Measurements from ENCODE around the gene TRAF4. TPM values are rescaled to one million over a fixed set of nuclear protein-coding genes. Genes with fewer than 3 reads are reported as not detected.

The TRAF4 gene
- polyA plus RNA-seq, 1 donor from 2014 or later: 139 TPM

DNA sequence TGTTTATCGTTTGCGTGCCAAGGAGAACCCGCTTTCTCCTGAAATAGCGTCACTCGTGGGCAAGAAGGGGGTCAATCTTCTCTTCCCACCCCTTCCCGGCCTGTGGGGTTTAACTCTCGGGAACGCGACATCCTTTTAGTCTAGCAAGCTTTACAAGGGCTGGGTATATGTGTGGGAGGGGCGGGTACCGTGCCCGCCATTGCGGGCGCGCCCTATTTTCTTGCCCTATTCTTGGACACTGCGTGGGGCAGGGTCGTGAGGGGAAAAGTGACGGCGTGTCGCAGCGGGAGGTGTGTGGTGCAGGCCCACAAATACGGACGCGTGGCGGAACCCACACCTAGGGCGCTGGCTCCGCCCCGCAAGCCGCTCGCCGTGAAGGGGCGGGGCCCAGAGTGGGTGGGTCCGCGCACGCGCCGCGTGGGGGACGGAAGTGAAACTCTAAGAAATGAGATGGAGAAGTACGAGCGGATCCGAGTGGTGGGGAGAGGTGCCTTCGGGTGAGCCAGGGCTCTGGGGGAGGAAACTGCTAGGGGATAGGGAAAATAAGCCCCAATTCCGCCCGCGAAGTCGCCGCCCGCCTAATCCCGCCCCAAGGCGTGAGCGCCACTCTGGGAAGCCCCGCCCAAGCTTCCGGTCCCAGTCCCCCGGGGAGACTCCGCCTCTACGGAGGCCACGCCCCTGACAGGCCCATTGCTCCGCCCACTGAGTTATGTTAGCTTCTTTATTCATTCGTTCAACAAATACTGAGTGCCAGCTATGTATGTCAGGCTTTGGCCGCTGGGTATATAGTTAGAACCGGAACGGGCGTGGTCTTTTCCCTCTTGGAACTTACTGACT is 15.2 kb upstream of the TRAF4 start, which contains the start of gene NEK8:
Gene NEK8, plus strand, starts transcription at position 425 of the 837 bp plus-strand sequence. Its CDS starts 26 bp downstream, at position 451.
- H3K9ac ChIP-seq (ENCODE audit: low read length): peak within 1 kb of the TSS; percentile 66
- H3K27me3 ChIP-seq (ENCODE audit: insufficient read depth, low read depth, low read length): peaks cover 4% of the 10 kb centered on the region
- no peaks in the 10 kb centered on the region for H3K9me2 ChIP-seq (ENCODE audit: insufficient read depth, low read length)
- peak within 1 kb of the TSS; percentile 94 for H3K4me2 ChIP-seq (ENCODE audit: low read length)
- H3K9me3 ChIP-seq (ENCODE audit: low read length): no peaks in the 10 kb centered on the region
- H3K36me3 ChIP-seq (ENCODE audit: insufficient read depth, low read length): no peaks in the 10 kb centered on the region
- no peaks in the 10 kb centered on the region for H4K20me1 ChIP-seq (ENCODE audit: insufficient read depth)
- no peaks in the 10 kb centered on the region for H3K79me2 ChIP-seq (replicated peaks; ENCODE audit: insufficient read depth, low read length)
- H3K27ac ChIP-seq (ENCODE audit: low read length): peak within 1 kb of the TSS; percentile 58
- H3F3A ChIP-seq (ENCODE audit: insufficient read depth, low read length, poor library complexity, severe bottlenecking): no peaks in the 10 kb centered on the region
- peak within 1 kb of the TSS; percentile 93 for H3K4me3 ChIP-seq (ENCODE audit: low read length)
- peak within 1 kb of the TSS; percentile 95 for H2AFZ ChIP-seq (ENCODE audit: low read depth, low read length)
- peak; percentile 86 for TF ChIP-seq MXI1 (conservative IDR thresholded peaks at IDR 0.05; ENCODE audit: poor library complexity, severe bottlenecking)
- no peak for TF ChIP-seq CTCF (IDR thresholded peaks at IDR 0.05; ENCODE audit: poor library complexity, severe bottlenecking)
- peak; percentile 70 for TF ChIP-seq POLR2AphosphoS5 (IDR thresholded peaks at IDR 0.05)
- peak; percentile 20 for TF ChIP-seq EP300 (conservative IDR thresholded peaks at IDR 0.05; ENCODE audit: poor library complexity, severe bottlenecking)
- no peak for TF ChIP-seq SMC3 (conservative IDR thresholded peaks at IDR 0.05; ENCODE audit: poor library complexity)
- no peak for TF ChIP-seq RAD21 (conservative IDR thresholded peaks at IDR 0.05)
- TF ChIP-seq, protein P1, sequence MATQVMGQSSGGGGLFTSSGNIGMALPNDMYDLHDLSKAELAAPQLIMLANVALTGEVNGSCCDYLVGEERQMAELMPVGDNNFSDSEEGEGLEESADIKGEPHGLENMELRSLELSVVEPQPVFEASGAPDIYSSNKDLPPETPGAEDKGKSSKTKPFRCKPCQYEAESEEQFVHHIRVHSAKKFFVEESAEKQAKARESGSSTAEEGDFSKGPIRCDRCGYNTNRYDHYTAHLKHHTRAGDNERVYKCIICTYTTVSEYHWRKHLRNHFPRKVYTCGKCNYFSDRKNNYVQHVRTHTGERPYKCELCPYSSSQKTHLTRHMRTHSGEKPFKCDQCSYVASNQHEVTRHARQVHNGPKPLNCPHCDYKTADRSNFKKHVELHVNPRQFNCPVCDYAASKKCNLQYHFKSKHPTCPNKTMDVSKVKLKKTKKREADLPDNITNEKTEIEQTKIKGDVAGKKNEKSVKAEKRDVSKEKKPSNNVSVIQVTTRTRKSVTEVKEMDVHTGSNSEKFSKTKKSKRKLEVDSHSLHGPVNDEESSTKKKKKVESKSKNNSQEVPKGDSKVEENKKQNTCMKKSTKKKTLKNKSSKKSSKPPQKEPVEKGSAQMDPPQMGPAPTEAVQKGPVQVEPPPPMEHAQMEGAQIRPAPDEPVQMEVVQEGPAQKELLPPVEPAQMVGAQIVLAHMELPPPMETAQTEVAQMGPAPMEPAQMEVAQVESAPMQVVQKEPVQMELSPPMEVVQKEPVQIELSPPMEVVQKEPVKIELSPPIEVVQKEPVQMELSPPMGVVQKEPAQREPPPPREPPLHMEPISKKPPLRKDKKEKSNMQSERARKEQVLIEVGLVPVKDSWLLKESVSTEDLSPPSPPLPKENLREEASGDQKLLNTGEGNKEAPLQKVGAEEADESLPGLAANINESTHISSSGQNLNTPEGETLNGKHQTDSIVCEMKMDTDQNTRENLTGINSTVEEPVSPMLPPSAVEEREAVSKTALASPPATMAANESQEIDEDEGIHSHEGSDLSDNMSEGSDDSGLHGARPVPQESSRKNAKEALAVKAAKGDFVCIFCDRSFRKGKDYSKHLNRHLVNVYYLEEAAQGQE (IDR thresholded peaks at IDR 0.05; ENCODE audit: borderline replicate concordance): no peak
- TF ChIP-seq EZH2 (IDR thresholded peaks at IDR 0.05; ENCODE audit: borderline replicate concordance, insufficient read depth, low read length, poor library complexity, severe bottlenecking): no peak

DNA sequence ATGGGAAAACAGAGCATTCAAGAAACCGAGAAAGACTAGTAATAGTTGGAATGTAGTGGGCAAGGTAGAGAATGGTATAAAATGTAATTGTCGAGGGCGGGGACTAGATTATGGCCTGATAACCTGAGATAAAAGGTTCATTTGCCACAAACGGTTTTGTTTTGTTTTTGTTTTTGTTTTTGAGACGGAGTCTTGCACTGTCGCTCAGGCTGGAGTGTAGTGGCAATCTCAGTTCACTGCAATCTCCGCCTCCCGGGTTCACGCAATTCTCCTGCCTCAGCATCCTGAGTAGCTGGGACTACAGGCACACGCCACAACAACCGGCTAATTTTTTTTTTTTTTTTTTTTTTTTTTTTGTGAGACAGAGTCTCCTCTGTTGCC is 13.9 kb upstream of the TRAF4 start:
- H3K79me2 ChIP-seq (replicated peaks; ENCODE audit: insufficient read depth, low read length): no peaks in the 10 kb centered on the region
- H3F3A ChIP-seq (ENCODE audit: insufficient read depth, low read length, poor library complexity, severe bottlenecking): no peaks in the 10 kb centered on the region
- H3K9me2 ChIP-seq (ENCODE audit: insufficient read depth, low read length): no peaks in the 10 kb centered on the region
- no peaks in the 10 kb centered on the region for H3K9me3 ChIP-seq (ENCODE audit: low read length)
- H3K4me2 ChIP-seq (ENCODE audit: low read length): no peak overlapping the region
- H3K4me3 ChIP-seq (ENCODE audit: low read length): no peak overlapping the region
- no peak overlapping the region for H2AFZ ChIP-seq (ENCODE audit: low read depth, low read length)
- no peak for TF ChIP-seq CTCF (IDR thresholded peaks at IDR 0.05; ENCODE audit: poor library complexity, severe bottlenecking)
- no peak for TF ChIP-seq RAD21 (conservative IDR thresholded peaks at IDR 0.05)
- TF ChIP-seq POLR2AphosphoS5 (IDR thresholded peaks at IDR 0.05): no peak
- no peak for TF ChIP-seq SMC3 (conservative IDR thresholded peaks at IDR 0.05; ENCODE audit: poor library complexity)
- TF ChIP-seq EZH2 (IDR thresholded peaks at IDR 0.05; ENCODE audit: borderline replicate concordance, insufficient read depth, low read length, poor library complexity, severe bottlenecking): no peak
- TF ChIP-seq, protein P1 (IDR thresholded peaks at IDR 0.05; ENCODE audit: borderline replicate concordance): no peak
- TF ChIP-seq TAF1 (IDR thresholded peaks at IDR 0.05; ENCODE audit: low read depth): no peak
- no peaks in the 10 kb centered on the region for H3K36me3 ChIP-seq (ENCODE audit: insufficient read depth, low read length)
- H4K20me1 ChIP-seq (ENCODE audit: insufficient read depth): no peaks in the 10 kb centered on the region
- H3K27ac ChIP-seq (ENCODE audit: low read length): no peak overlapping the region
- no peak overlapping the region for H3K9ac ChIP-seq (ENCODE audit: low read length)
- peaks cover 4% of the 10 kb centered on the region for H3K27me3 ChIP-seq (ENCODE audit: insufficient read depth, low read depth, low read length)

All from neural cell (in vitro differentiated cells).